ENCODE results near the gene IFI27L1.

IFI27L1 gene

GRCh38 chr14:94080621-94081385 is at the start of gene IFI27L1, which contains the start of gene DDX24:
Gene IFI27L1, plus strand, starts transcription at chr14:94081310. Its CDS starts 15,628 bp downstream, at chr14:94096938.
Gene DDX24, minus strand, starts transcription at chr14:94081202. Its CDS starts 1,460 bp downstream, at chr14:94079742.
- DNase-seq = peak; percentile 95

- no peak for DNase-seq
Observed at GRCh38 chr14:94031883-94032279, 49.2 kb upstream of the IFI27L1 start.

GRCh38 chr14:94034886-94035285 is 46.2 kb upstream of the IFI27L1 start:
- DNase-seq = no peak

- DNase-seq = peak; percentile 9
Observed at GRCh38 chr14:94036313-94037167, 44.6 kb upstream of the IFI27L1 start.

GRCh38 chr14:94037954-94038353 is 43.2 kb upstream of the IFI27L1 start:
- DNase-seq = no peak

- DNase-seq = no peak
Observed at GRCh38 chr14:94038510-94038909, 42.6 kb upstream of the IFI27L1 start.

- no peak for DNase-seq
Observed at GRCh38 chr14:94038921-94039629, 42.0 kb upstream of the IFI27L1 start.

GRCh38 chr14:94040247-94040646 is 40.9 kb upstream of the IFI27L1 start:
- no peak for DNase-seq

GRCh38 chr14:94040796-94041195 is 40.3 kb upstream of the IFI27L1 start:
- DNase-seq = no peak

GRCh38 chr14:94041551-94042346 is 39.4 kb upstream of the IFI27L1 start:
- DNase-seq = no peak

GRCh38 chr14:94042433-94043091 is 38.5 kb upstream of the IFI27L1 start:
- DNase-seq = no peak

- no peak for DNase-seq
Observed at GRCh38 chr14:94043111-94043755, 37.9 kb upstream of the IFI27L1 start.

- DNase-seq = no peak
Observed at GRCh38 chr14:94043756-94044475, 37.2 kb upstream of the IFI27L1 start.

GRCh38 chr14:94044476-94045091 is 36.5 kb upstream of the IFI27L1 start:
- no peak for DNase-seq

- DNase-seq = no peak
Observed at GRCh38 chr14:94045101-94045500, 36.0 kb upstream of the IFI27L1 start.

- DNase-seq = no peak
Observed at GRCh38 chr14:94045563-94046345, 35.4 kb upstream of the IFI27L1 start.

GRCh38 chr14:94046696-94047250 is 34.3 kb upstream of the IFI27L1 start:
- DNase-seq = no peak

GRCh38 chr14:94047581-94047980 is 33.5 kb upstream of the IFI27L1 start:
- no peak for DNase-seq

Measured in NCI-H2171 treated with DMSO at 0.1 percent for 48 hours (cell line).